Endothelial cell of umbilical vein (primary cell): Measurements from ENCODE around the gene ATN1. TPM values are rescaled to one million over a fixed set of nuclear protein-coding genes. Genes with fewer than 3 reads are reported as not detected.

Experiments used
- BruUV-seq: library from RNA; stranded (reverse); fragments of 400-500 nt; replicated peaks from 2 replicates; lab custom pipeline; 2021; lab: Mats Ljungman, UMichigan
- CTCF ChIA-PET: fragments of 300-600, 350-600 bp; sonication (Branson Sonifier 250); formaldehyde crosslinking; loops from one replicate; lab custom pipeline; 2021; ENCODE audit warnings: antibody characterized with exemption, inconsistent platforms; lab: Charles Lee
- POLR2A ChIA-PET: fragments of 300-600, 350-600 bp; sonication (Branson Sonifier 250); formaldehyde crosslinking; loops from one replicate; lab custom pipeline; 2021; ENCODE audit warnings: antibody characterized with exemption, inconsistent platforms; lab: Charles Lee
- DNase-seq: peaks from one replicate; pipeline ENCODE4 v3.0.0-alpha.2; 2011; ENCODE audit warnings: low read depth, low spot score
- FAIRE-seq: peaks from 2 replicates; lab custom pipeline; 2011; peaks lifted over from hg19 to GRCh38; lab: Jason Lieb, UNC
- H2AFZ ChIP-seq: 2 replicates; pipeline ENCODE4 v1.6.0; 2012; ENCODE audit warnings: low read depth, low read length, control low read depth, inconsistent platforms
- H3K27ac ChIP-seq: 2 replicates; pipeline ENCODE4 v1.5.1; 2011; ENCODE audit warnings: low read depth, mild to moderate bottlenecking, control low read depth, low read length, moderate library complexity; ENCODE audit not compliant: insufficient read depth
- H3K27me3 ChIP-seq, 2 experiments: 2 replicates each; pipeline versions ENCODE4 v1.6.0 to v1.6.1; 2011; ENCODE audit warnings: low read length in 2 of 2, mixed read lengths in 1 of 2; ENCODE audit not compliant: control insufficient read depth in 2 of 2, insufficient read depth in 2 of 2
- H3K36me3 ChIP-seq, 2 experiments: 2 replicates in 1 of 2; 3 replicates in 1 of 2; pipeline ENCODE4 v1.5.1; 2011; ENCODE audit warnings: low read length in 2 of 2, mild to moderate bottlenecking in 1 of 2, moderate library complexity in 1 of 2; ENCODE audit not compliant: control insufficient read depth in 2 of 2, insufficient read depth in 2 of 2; ENCODE audit errors: extremely low read depth in 1 of 2
- H3K4me1 ChIP-seq: 3 replicates; pipeline ENCODE4 v1.5.1; 2011; ENCODE audit warnings: mild to moderate bottlenecking, low read length; ENCODE audit not compliant: control insufficient read depth, insufficient read depth; ENCODE audit errors: extremely low read depth
- H3K4me2 ChIP-seq: 2 replicates; pipeline ENCODE4 v1.6.1; 2011; ENCODE audit warnings: low read length, control low read depth, mixed read lengths; ENCODE audit not compliant: insufficient read depth
- H3K4me3 ChIP-seq, 3 experiments: fragments of 200-600 bp in 1 of 3; sonication (generic), shearing (Covaris generic) in 1 of 3; replicated peaks in 1 of 3; 2 replicates each; pipeline ENCODE4 v1.5.1; 2011 to 2016; ENCODE audit warnings: control low read depth in 3 of 3, low read length in 3 of 3, mild to moderate bottlenecking in 2 of 3, inconsistent platforms in 1 of 3, low read depth in 1 of 3, moderate library complexity in 1 of 3; ENCODE audit not compliant: insufficient read depth in 1 of 3
- H3K79me2 ChIP-seq: 2 replicates; pipeline ENCODE4 v1.6.0; 2012; ENCODE audit warnings: low read length, inconsistent platforms; ENCODE audit not compliant: control insufficient read depth, insufficient read depth
- H3K9ac ChIP-seq: replicated peaks from 2 replicates; pipeline ENCODE3; 2011; ENCODE audit warnings: low read length, control low read depth; ENCODE audit not compliant: insufficient read depth; ENCODE audit errors: extremely low read depth
- H3K9me1 ChIP-seq: replicated peaks from 3 replicates; pipeline ENCODE4 v1.6.0; 2011; ENCODE audit warnings: mild to moderate bottlenecking, low read length; ENCODE audit not compliant: control insufficient read depth, insufficient read depth; ENCODE audit errors: extremely low read depth
- H3K9me3 ChIP-seq: replicated peaks from 2 replicates; pipeline ENCODE4 v1.5.1; 2012; ENCODE audit warnings: low read length, inconsistent platforms; ENCODE audit not compliant: control insufficient read depth, insufficient read depth
- H4K20me1 ChIP-seq: replicated peaks from 2 replicates; pipeline ENCODE3; 2011; ENCODE audit warnings: mild to moderate bottlenecking, low read length; ENCODE audit not compliant: control insufficient read depth, insufficient read depth; ENCODE audit errors: extremely low read depth
- EZH2 ChIP-seq: IDR thresholded peaks from 2 replicates; pipeline ENCODE4 v1.6.1; 2012; ENCODE audit warnings: borderline replicate concordance, low read depth, mild to moderate bottlenecking, moderate library complexity, low read length, inconsistent platforms; ENCODE audit not compliant: severe bottlenecking
- FOS ChIP-seq: IDR thresholded peaks from 2 replicates; pipeline ENCODE4 v1.6.1; 2011; ENCODE audit warnings: mild to moderate bottlenecking, low read length, moderate library complexity, borderline replicate concordance; ENCODE audit not compliant: insufficient read depth
- GATA2 ChIP-seq: IDR thresholded peaks from 2 replicates; pipeline ENCODE4 v1.7.0; 2011; ENCODE audit warnings: low read depth, mild to moderate bottlenecking, moderate library complexity, mixed read lengths, low read length; ENCODE audit not compliant: insufficient read length, insufficient read depth
- JUN ChIP-seq: IDR thresholded peaks from 2 replicates; pipeline ENCODE4 v1.6.1; 2011; ENCODE audit warnings: borderline replicate concordance, low read depth; ENCODE audit not compliant: insufficient read length, insufficient read depth
- MYC ChIP-seq: IDR thresholded peaks from one replicate; pipeline ENCODE4 v1.6.1; 2011; ENCODE audit warnings: mild to moderate bottlenecking, low read depth, low read length
- POLR2A ChIP-seq: IDR thresholded peaks from 2 replicates; pipeline ENCODE4 v1.6.1; 2012; ENCODE audit warnings: low read depth, mild to moderate bottlenecking, control low read depth, low read length
- POLR2AphosphoS5 ChIP-seq: IDR thresholded peaks from 2 replicates; pipeline ENCODE4 v1.6.1; 2012; ENCODE audit warnings: low read depth, mild to moderate bottlenecking, control low read depth, low read length, moderate library complexity; ENCODE audit not compliant: insufficient read depth
- dilution Hi-C: fragments of 300-500 bp; cut with MboI; formaldehyde crosslinking; loops from one replicate; pipeline ENCODE4 v1.15.0; 2019; ENCODE audit warnings: low sequenced_read_pairs; ENCODE audit not compliant: extremely low pct_ligation_motif_present
- intact Hi-C: fragments of 100-400 bp; cut with micrococcal nuclease; formaldehyde crosslinking; loops from one replicate; pipeline ENCODE4 v1.10.0; 2022
- polyA plus RNA-seq, 4 experiments: library from polyadenylated mRNA; depleted of rRNA in 3 of 4; stranded (reverse) in 3 of 4; unstranded in 1 of 4; fragments of >200 nt; gene quantifications; 2 replicates each; pipeline versions ENCODE4 v1.2.1 to v1.2.3, GENCODE V29; 2011 to 2012; ENCODE audit warnings: missing spikeins in 1 of 4
- total RNA-seq: library from RNA; stranded (reverse); gene quantifications from 2 replicates; pipeline ENCODE4 v1.2.3, GENCODE V29; 2021
- TF ChIP-seq, protein P1 (sequence below): IDR thresholded peaks from 2 replicates; pipeline ENCODE4 v1.6.1; 2011; ENCODE audit not compliant: insufficient read depth, insufficient read length
- TF ChIP-seq, protein P2 (sequence below), 2 donors: IDR thresholded peaks; 1 replicate in 1 of 2; 2 replicates in 1 of 2; pipeline ENCODE4 v1.5.1; 2011; ENCODE audit warnings: low read length in 2 of 2, mild to moderate bottlenecking in 2 of 2, moderate library complexity in 2 of 2, control low read depth in 1 of 2, inconsistent platforms in 1 of 2, low read depth in 1 of 2; ENCODE audit not compliant: insufficient read depth in 1 of 2; ENCODE audit errors: extremely low read depth in 1 of 2

Gene ATN1
- total and polyA plus RNA-seq, 2 donors (not counting 3 experiments of a cell fraction or from before 2014, with no cell fraction given) = 46.4 to 117 TPM

DNA sequence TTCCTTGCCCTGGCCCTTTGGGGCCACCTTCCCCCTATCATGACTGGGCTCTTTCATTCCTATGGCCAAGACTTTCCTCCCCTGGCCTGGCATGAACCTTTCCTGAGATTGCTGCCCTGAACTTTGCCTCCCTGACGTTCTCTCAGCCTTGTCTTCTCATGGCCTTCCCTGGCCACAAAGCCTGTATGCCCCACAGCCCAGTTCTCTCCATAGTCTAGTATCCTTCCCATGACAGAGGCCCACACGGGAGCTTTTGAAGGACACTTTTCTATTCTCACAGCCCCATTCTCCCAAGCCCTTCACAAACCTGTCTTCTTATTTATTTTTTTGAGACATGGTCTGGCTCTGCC is 11.4 kb downstream of the ATN1 start:
- intact Hi-C loops = no loop called here
- Histone ChIP-seq H3K9me1 (no peaks in the 10 kb centered on the region), H3K36me3 (peaks cover 3 to 36% of the 10 kb centered on the region in 2 experiments), H3K79me2 (no peaks in the 10 kb centered on the region), H3K4me2 (no peak overlapping the region), H2AFZ (no peak overlapping the region), H3K9me3 (no peaks in the 10 kb centered on the region), H3K27me3 (no peaks in the 10 kb centered on the region), H3K9ac (no peak overlapping the region), H4K20me1 (no peaks in the 10 kb centered on the region), H3K4me1 (peaks cover 13% of the 10 kb centered on the region), H3K4me3 (no peak overlapping the region), H3K27ac (no peak overlapping the region)
- ChIA-PET CTCF (interaction anchor here (1.0 to 5.3 kb wide), 5 partner anchors 14 to 70 kb away, joined by 3 to 94 read pairs (median 9); partner anchors contain the start of gene SPSB2), POLR2A (interaction anchor here (1.0 kb wide), 1 partner anchor 66 kb away, joined by 3 read pairs; the partner anchor contains the start of gene SPSB2)
- TF ChIP-seq, protein P1, sequence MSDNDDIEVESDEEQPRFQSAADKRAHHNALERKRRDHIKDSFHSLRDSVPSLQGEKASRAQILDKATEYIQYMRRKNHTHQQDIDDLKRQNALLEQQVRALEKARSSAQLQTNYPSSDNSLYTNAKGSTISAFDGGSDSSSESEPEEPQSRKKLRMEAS = no peak
- TF ChIP-seq, protein P2, sequence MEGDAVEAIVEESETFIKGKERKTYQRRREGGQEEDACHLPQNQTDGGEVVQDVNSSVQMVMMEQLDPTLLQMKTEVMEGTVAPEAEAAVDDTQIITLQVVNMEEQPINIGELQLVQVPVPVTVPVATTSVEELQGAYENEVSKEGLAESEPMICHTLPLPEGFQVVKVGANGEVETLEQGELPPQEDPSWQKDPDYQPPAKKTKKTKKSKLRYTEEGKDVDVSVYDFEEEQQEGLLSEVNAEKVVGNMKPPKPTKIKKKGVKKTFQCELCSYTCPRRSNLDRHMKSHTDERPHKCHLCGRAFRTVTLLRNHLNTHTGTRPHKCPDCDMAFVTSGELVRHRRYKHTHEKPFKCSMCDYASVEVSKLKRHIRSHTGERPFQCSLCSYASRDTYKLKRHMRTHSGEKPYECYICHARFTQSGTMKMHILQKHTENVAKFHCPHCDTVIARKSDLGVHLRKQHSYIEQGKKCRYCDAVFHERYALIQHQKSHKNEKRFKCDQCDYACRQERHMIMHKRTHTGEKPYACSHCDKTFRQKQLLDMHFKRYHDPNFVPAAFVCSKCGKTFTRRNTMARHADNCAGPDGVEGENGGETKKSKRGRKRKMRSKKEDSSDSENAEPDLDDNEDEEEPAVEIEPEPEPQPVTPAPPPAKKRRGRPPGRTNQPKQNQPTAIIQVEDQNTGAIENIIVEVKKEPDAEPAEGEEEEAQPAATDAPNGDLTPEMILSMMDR (IDR thresholded peaks at IDR 0.05; ENCODE audit: extremely low read depth in 1 of 2, insufficient read depth in 1 of 2, low read depth in 1 of 2, low read length in 2 of 2) = no peak
- TF ChIP-seq POLR2A (no peak), GATA2 (no peak), MYC (no peak), JUN (no peak), FOS (no peak), POLR2AphosphoS5 (no peak), EZH2 (no peak)
- no peak for FAIRE-seq
- DNase-seq = no peak
- dilution Hi-C loops = no loop called here
- BruUV-seq = no TSS peak
